ENCODE results near the gene SVBP. TPM values are rescaled to one million over a fixed set of nuclear protein-coding genes. Genes with fewer than 3 reads are reported as not detected.

Gene SVBP
- total RNA-seq, 1 experiment from 2014 or later, result 41.3 TPM

DNA sequence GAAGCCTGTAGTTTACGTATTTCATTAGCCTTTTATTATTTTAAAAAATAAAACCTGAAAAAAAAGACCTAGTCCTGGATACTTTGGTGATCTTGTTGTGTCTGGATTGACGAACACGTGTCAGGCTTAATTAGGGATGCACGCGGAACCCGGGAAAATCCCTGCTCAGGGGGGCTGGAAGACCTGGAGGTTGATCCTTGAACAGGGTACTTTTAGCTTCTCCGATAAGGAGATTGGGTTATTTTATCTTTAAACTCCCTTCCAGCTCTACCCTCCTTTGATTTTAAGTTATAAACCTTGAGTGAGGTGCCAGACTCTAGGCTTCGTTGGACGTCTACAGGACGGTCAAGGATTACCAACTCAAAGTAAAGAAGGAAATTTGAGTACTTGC, 28.7 kb upstream of the SVBP start:
- TF ChIP-seq, protein P1, sequence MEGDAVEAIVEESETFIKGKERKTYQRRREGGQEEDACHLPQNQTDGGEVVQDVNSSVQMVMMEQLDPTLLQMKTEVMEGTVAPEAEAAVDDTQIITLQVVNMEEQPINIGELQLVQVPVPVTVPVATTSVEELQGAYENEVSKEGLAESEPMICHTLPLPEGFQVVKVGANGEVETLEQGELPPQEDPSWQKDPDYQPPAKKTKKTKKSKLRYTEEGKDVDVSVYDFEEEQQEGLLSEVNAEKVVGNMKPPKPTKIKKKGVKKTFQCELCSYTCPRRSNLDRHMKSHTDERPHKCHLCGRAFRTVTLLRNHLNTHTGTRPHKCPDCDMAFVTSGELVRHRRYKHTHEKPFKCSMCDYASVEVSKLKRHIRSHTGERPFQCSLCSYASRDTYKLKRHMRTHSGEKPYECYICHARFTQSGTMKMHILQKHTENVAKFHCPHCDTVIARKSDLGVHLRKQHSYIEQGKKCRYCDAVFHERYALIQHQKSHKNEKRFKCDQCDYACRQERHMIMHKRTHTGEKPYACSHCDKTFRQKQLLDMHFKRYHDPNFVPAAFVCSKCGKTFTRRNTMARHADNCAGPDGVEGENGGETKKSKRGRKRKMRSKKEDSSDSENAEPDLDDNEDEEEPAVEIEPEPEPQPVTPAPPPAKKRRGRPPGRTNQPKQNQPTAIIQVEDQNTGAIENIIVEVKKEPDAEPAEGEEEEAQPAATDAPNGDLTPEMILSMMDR (conservative IDR thresholded peaks at IDR 0.05), result no peak
- H2BK15ac ChIP-seq (ENCODE audit: low read depth, low read length), result no peak overlapping the region
- H3K23ac ChIP-seq (ENCODE audit: insufficient read length, low read depth, low read length), result no peak overlapping the region
- no peaks in the 10 kb centered on the region for H3K9me3 ChIP-seq (ENCODE audit: control insufficient read depth, low read depth, low read length)
- Mint-ChIP-seq H3K9me3 (peaks cover 0 to 3% of the 10 kb centered on the region in 2 experiments; a peak in 3 of 5 replicates), H3K27me3 (ENCODE audit: low read depth) (no peaks in the 10 kb centered on the region), H3K4me1 (peaks cover 20 to 25% of the 10 kb centered on the region in 2 experiments), H3K4me3 (peak overlapping the region; percentile 93 to 94), H3K27ac (peak overlapping the region in 1 of 3 experiments; percentile 77; a peak in 2 of 7 replicates), H3K36me3 (ENCODE audit: insufficient read depth in 1 of 3, low read depth in 3 of 3) (peaks cover 27 to 46% (median 27%) of the 10 kb centered on the region in 3 experiments)
- H3K18ac ChIP-seq (ENCODE audit: insufficient read length, low read depth, low read length), result no peak overlapping the region
- no peak overlapping the region for H3K4ac ChIP-seq (ENCODE audit: low read depth, low read length)
- H3K23me2 ChIP-seq (ENCODE audit: insufficient read length, low read depth, low read length, poor library complexity, severe bottlenecking), result peaks cover 6% of the 10 kb centered on the region
- H3K27ac ChIP-seq (ENCODE audit: insufficient read length, low read depth, low read length), result no peak overlapping the region
- H3K79me1 ChIP-seq (ENCODE audit: insufficient read depth, low read depth, low read length, poor library complexity, severe bottlenecking), result peaks cover 4% of the 10 kb centered on the region
- no peak overlapping the region for H3K14ac ChIP-seq (ENCODE audit: insufficient read depth, low read length)
- H3K4me2 ChIP-seq (ENCODE audit: insufficient read depth, insufficient read length, low read length), result peak overlapping the region; percentile 67
- peak overlapping the region; percentile 41 for H3K9ac ChIP-seq (ENCODE audit: extremely low read depth, insufficient read length, low read length)
- no peak overlapping the region for H2BK20ac ChIP-seq (ENCODE audit: low read depth, low read length, poor library complexity, severe bottlenecking)
- H4K5ac ChIP-seq (ENCODE audit: insufficient read length, low read depth, low read length), result no peak overlapping the region
- H3T11ph ChIP-seq (ENCODE audit: low read length), result no peak overlapping the region
- H3K79me2 ChIP-seq (ENCODE audit: insufficient read depth, low read length), result no peaks in the 10 kb centered on the region; the same call in 1 of the 2 replicates
- H3K27me3 ChIP-seq (ENCODE audit: insufficient read depth, low read length), result no peaks in the 10 kb centered on the region
- no peaks in the 10 kb centered on the region for H4K20me1 ChIP-seq (ENCODE audit: control insufficient read depth, insufficient read depth, insufficient read length)
- no peak overlapping the region for H2BK120ac ChIP-seq (ENCODE audit: low read depth, low read length, poor library complexity, severe bottlenecking)
- H2AFZ ChIP-seq (ENCODE audit: low read length), result no peak overlapping the region
- no peak overlapping the region for H2AK5ac ChIP-seq (ENCODE audit: insufficient read length, low read length)
- DNase-seq, result no peak
- no peak overlapping the region for H2BK12ac ChIP-seq (ENCODE audit: insufficient read length, low read depth, low read length)
- peaks cover 2% of the 10 kb centered on the region; the same call in 1 of the 2 replicates for H3K4me1 ChIP-seq (ENCODE audit: insufficient read depth, low read length)
- no CpG with 5 or more reads among the region's 10 CpGs for WGBS (ENCODE audit: extremely low coverage, insufficient read length, low lambda C conversion rate)
- H3K56ac ChIP-seq (ENCODE audit: insufficient read length, low read depth, low read length), result no peak overlapping the region
- no peak overlapping the region for H2BK5ac ChIP-seq (ENCODE audit: insufficient read length, low read length)
- H4K91ac ChIP-seq (ENCODE audit: insufficient read length, low read depth, low read length), result no peak overlapping the region
- no peak overlapping the region for H4K8ac ChIP-seq (replicated peaks; ENCODE audit: insufficient read length, low read depth, low read length)
